Fibroblast of skin of back (primary cell): ENCODE measurements around the gene MIOX.

Experiments used
- DNase-seq: peaks from one replicate; pipeline ENCODE4 v3.0.0-alpha.2; 2013

MIOX gene

GRCh38 chr22:50455201-50455600 lies 31.5 kb upstream of the MIOX start:
- DNase-seq = no peak

GRCh38 chr22:50456026-50456425 lies 30.6 kb upstream of the MIOX start:
- no peak for DNase-seq

GRCh38 chr22:50456466-50457234 lies 30.0 kb upstream of the MIOX start:
- DNase-seq = no peak

- no peak for DNase-seq
These were observed 27.6 kb upstream of the MIOX start for GRCh38 chr22:50459016-50459415.

DNA sequence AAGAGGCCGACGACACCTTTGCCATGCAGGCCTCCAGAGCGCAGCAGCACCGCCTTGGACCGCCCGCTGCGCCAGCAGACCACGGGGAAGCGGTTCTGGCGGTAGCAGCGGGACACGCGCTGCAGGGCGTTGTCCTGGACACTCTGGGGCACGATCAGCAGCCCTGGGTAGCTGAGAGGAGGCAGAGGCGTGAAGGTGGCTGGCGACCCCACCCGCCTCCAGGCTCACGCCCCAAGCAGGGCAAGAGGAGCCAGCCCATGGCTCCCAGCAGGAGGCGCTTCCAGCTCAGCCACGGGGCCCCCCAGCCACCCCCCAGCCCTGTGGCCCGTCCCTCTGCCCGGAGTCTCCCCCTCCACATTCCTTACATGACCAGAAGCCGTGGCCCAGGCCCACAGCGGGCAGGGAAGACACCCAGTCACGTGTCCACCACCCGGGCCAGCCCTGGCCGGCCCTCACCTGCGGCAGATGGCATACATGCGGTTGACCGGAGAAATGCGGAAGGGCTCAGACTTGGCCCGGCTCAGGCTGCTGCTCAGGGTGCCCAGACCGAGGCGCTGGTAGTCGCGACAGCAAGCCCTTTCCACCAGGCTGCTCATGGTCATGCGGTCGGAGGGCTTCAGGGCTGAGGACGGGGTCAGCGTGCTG lies 27.0 kb upstream of the MIOX start:
- no peak for DNase-seq

- DNase-seq = no peak
These were observed 25.7 kb upstream of the MIOX start for GRCh38 chr22:50460938-50461337.

DNA sequence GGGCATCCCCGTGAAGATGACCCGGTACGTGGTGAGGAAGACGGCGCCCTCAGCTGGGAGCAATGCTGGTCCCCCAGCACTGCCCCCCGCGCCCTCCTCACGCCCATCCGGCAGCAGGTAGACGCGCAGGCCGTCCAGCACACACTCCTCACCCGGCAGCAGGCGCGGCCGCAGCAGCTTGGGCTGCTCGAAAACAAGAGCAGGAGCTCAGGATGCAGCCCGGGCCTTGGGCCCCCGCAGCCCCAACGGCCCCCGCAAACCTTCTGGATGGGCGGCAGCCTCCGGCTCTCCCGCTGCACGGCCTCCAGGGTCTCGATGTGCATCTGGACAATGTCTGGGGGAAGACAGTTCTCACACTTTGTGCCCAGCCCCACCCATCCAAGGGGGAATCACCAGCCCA lies 25.1 kb upstream of the MIOX start:
- DNase-seq = no peak

DNA sequence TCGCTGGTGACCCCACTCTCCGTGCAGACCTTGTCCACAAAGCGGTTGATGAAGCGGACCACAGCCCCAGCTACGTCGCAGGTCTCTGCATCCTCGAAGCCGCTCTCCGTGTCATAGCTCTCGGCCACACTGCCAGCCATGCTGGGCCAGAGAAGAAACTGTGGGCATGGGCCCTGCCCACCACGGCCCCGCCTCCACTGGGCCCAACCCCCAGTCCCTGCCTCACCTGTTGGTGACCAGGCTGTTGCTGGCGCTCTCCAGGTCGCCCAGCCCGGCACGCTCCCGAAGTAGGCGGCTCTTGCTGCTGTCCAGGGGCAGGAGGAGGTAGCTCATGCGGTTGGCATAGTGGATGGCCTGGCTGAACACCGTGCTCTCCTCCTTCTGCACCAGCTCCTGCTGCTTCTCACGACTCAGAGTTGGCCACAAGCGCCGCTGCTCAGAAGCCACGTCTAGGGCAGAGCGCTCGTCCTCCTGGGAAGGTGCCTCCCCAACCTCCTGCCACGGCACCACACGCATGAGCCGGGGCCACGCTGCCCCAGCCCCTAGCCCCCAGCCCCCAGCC lies 24.6 kb upstream of the MIOX start:
- DNase-seq = no peak

DNA sequence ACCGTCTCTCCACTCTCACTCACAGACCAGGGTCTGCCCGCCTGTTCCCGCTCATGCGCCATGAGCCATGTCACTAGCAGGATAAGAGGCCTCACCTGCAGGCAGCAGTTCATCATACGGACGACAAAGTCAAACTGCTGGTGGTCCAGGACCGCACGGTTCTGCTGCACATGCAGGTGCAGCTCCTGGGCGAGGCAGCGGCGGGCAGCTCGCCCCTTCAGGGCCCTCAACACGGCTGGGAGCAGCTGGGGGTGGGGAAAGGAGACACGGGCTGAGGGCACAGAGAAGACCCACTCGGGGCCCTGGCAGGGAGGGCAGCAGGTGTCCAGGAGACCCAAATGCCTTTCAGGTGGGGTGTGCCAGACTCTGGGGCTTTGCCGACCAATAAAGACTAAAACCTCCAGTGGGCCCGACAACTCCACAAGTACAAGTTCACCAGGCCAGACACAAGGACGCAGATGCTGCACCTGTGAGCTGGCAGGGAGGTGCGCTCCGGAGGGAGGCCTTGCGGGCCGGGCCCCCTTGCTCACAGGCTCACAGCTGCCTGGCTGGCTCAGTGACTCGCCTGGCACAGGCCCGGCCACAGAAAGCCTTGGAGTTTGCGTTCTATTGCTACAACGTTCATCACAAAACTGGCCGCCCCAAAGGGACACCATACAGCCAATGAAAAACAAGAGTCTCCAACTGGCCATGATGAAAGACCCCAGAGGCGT lies 23.3 kb upstream of the MIOX start:
- DNase-seq = no peak

- no peak for DNase-seq
These were observed 22.2 kb upstream of the MIOX start for GRCh38 chr22:50464451-50464850.

DNA sequence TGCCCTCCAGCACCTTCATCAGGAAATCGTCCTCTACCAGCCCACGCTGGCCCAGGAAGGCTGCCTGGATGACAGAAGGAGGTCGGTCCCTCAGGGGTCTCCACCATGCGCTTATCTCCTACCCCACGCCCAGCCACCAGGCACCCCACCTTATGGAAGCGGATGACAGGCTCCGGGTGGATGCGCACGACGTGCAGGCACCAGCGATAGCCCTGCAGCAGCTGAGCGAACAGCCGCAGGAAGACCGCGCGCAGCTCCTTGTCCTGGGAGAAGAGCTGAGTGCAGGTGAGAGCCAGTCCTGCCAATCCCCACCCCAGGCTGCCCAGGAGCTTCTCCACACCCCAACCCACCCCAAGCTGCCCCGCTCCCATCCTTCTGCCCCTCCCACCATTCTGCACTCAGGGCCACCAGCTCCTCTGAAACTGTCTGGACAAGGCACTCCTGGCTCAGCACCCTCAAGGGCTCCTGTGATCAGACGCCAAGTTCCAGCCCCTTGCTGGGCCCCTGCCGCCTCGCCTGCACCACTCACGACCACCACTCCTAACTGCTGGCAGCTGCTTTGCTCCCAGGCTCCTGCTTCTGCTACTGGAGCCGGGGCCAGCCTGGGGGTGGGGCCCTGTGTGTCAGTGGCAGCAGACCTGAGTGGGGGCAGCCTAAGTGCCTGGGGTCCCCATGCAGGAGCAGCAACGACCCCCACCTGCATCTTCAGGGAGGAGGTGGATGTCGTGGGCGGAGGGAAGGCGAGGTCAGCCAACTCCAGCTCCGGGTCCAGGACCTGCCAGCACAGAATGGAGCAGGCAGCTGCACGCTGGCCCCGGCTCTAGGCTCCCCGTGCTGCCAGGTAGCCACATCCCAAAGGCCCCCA lies 21.4 kb upstream of the MIOX start:
- no peak for DNase-seq

DNA sequence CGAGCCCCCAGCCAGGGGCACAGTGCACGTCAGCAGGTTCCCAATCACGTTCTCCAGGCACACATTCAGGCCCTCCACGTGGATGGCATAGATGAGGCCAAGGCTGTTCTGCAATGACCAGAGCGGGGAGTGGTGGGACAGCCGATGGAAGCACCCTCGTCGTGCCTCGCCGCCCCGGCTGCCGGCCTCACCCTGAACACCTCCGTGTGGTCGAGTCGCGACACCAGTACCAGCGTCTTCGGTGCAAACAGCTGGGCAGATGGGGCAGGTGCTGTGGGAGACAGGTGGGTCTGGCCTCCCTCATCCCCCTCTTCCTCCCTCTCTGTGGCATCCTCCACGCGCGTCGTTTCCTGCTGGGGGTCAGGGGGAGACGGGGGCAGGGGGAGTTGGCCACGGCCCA lies 19.3 kb upstream of the MIOX start:
- DNase-seq = no peak

DNA sequence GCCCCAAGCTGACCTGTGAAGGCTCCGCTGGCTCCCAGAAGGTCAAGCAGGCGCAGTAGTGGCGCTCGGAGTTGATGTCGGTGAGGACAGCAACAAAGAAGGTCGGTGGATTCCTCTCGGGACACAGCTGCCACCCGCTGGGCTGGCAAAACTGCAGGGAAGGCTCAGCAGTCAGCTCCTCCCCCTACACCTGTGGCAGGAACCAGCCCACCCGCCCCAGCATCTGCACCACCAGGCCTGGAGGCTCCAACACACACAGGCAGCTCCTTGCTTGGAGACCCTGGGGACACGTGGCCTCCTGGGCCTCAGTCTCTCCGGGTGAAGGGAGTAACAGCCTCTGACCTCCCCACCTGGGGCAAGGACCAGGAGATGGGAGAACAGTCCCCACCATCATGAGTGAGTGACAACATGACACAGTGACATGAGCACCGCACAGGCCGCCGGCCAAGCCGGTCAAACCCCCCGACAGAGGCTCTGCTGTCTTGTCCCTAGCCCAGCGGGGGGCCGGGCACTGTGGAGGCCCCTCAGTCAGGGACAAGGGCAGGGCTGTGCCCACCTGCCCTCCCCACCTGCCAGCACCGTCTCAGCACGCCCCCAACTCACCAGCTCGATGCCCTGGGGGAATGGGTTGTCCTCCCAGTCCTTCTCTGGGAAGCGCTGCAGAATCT lies 18.8 kb upstream of the MIOX start:
- no peak for DNase-seq

DNA sequence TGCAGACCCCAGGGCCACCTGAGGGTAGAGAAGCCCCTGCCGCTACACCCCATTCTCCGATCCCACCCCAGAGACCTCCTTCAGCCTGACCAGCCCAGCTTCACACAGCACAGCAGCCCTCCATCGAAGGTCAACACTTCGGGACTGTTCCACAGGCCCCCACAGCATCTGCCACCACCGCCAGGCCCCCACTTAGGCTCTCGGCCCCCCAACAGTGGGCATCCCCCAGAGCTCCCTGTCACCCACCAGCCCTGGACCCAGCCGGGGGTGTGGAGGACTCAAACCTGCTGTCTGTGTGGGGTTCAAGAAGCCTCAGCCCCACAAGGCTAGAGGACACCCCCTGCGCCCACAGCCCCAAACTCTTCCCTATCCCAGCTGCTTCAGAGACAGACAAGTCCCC lies 18.0 kb upstream of the MIOX start:
- no peak for DNase-seq

GRCh38 chr22:50469377-50470305 lies 17.0 kb upstream of the MIOX start:
- peak; percentile 56 for DNase-seq

DNA sequence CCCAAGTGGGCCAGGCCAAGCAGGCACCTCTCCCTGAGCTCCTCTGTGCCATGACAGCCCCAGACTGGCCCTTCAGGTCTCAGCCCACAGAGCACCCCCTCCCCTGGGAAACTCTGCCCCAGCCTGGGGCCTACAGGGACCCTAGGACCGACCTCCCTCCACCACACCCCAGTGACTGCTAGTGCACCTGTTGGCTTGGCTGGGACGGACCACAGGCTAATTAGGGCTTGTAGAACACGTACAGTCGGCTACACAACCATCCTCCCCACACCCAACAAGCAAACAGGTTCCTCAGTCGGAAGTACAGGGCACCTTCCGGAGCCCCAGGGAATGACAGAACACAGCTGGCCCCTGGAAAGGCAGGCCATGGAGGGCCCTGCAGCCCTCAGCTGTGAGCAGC lies 16.2 kb upstream of the MIOX start:
- DNase-seq = no peak

- DNase-seq = no peak
These were observed 15.3 kb upstream of the MIOX start for GRCh38 chr22:50471197-50471847.

GRCh38 chr22:50471962-50472361 lies 14.7 kb upstream of the MIOX start:
- DNase-seq = no peak

DNA sequence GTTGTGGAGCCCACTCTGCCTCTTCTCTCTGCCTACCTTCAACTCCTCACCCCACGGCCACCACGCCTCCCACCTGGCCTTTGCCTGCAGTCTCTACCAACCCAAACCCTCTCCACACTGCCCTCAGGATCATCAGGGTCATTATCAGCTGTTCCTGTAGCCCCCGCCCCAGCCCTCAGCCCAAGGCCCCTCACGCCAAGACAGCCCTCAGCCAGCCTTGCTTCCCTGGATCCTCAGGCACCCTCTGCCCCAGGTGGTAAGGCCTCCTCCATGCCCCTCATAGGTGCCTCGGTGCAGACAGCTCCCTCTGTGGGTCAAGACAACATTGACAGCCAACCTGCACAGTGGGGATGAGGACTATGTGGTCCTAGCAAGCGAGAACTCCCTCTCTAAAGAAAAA lies 13.6 kb upstream of the MIOX start:
- no peak for DNase-seq
